Measurements from ENCODE around the gene ROR1.
A peak's percentile ranks its signal among the peaks of the same experiment; 100 is the strongest.
"Not testable (repeated sequence)": the region's sequence is repeated elsewhere in the genome, so short reads cannot be mapped to it uniquely, and the experiment has no call there.

ROR1 gene

DNA sequence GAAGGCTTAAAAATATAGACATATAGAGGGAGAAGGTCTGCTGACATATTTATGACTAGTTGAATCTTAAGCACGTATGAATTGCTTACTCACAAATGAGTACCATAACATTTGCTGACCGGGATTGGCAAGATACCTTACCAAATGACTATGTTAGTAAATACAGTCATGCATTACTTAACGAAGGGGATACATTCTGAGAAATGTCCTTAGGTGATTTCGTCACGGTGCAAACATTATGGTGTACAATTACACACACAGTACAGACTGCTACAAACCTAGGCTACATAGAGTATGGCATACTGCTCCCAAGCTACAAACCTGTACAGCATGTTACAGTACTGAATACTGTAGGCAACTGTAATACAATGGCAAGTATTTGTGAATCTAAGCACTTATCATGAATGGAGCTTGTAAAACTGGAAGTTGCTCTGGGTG is 410.2 kb downstream of the ROR1 start:
- no peak for DNase-seq (ENCODE audit: low spot score)

GRCh38 chr1:64186138-64186897 is 412.5 kb downstream of the ROR1 start:
- no peak for DNase-seq (ENCODE audit: low spot score)

DNA sequence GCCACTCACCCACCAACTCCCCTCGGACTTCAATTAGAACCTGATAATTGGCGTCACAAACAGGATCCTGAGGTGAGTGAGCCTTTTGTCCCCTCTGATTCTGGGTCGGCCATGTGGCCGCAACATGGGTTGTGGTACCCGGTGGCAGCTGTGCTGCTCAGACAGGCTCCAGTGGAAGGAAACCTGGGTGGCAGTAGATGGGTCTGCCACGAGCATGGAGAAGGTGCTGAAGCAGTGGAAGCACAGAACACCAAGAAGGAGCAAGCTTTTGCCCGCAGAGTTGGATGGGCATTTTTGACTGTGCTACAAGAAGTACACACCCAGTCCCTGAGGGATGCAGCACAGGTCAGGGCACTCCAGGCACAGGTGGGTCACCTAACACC is 413.1 kb downstream of the ROR1 start:
- DNase-seq (ENCODE audit: low spot score): no peak

DNA sequence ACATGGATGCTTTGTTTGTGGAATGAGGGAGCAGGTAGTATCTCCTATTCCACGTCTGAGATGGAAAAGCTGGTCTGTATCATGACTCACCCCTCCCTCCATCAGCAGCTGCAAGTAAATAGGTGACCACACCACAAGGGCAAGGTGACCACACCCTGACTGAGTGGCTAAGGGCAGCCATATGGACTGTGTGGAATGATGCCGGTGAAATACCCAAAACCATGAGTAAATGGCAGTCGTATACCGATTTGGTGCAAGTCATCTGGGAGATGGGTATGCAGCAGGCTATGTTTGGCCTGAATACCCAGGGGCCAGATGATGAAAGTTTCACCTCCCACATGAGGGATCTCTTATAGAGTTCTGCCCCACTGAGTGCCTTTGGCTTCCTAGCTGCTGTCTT is 413.8 kb downstream of the ROR1 start:
- no peak for DNase-seq (ENCODE audit: low spot score)

- DNase-seq (ENCODE audit: low spot score): no peak
Measured at GRCh38 chr1:64192290-64192689, 418.5 kb downstream of the ROR1 start.

- DNase-seq (ENCODE audit: low spot score): peak; percentile 90
Measured at GRCh38 chr1:64194168-64195080, 420.6 kb downstream of the ROR1 start.

- DNase-seq (ENCODE audit: low spot score): peak; percentile 19
Measured at GRCh38 chr1:64195081-64195395, 421.2 kb downstream of the ROR1 start.

DNA sequence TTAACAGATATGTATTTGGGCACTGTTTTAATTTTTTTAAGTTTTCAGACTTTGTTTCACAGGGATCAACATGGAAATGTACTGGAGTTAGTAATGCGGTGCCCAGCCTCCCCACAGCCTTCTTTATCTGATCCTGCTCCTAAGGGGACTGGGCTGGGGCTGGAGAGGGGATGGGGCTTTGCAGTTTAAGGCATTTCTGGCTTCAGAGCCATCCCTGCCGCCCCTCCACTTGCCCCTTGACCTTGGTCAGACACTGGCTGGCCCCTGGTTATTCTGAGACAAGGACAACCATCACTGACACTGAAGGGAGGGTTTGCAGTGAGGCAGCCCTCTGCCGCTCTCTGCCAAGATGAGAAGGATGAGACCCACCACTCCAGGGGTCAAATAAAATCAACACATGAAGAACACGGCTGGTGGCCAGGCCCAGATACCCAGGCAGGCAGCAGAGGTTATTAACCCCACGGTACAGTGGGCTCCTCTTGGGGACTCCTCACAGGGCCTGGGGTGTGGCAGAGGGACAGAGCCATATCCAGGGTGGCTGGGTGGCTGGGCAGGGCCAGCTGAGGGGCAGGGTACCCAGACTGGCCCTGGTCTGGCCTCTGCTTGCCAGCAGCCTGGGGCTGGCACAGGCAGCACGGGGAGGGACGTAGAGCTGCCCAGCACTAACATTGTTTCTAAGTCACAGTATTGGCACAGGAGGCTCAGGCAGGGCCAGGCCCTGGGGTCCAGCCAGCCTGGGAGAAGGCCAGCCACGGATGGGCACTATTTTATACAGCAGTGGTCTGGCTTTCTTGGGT is 422.5 kb downstream of the ROR1 start:
- DNase-seq (ENCODE audit: low spot score): peak; percentile 56

DNA sequence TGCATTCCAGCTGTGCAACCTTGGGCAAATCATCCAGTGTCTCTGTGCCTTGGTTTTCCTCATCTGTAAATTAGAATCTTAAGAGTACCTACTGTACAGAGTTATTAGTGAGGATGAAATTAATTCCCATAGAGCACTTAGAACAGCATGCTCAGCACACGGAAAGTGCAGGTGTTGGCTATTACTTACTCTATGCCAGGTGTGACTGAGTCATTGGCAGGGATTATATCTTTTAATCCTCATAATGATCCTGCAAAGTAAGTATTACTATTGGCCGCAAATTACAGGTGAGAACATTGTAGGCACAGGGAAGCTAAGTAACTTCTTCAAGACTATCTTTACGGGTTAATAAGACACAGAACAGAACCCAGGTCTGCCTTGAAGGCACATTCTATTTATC is 423.3 kb downstream of the ROR1 start:
- DNase-seq (ENCODE audit: low spot score): no peak

GRCh38 chr1:64199154-64199553 is 425.3 kb downstream of the ROR1 start:
- no peak for DNase-seq (ENCODE audit: low spot score)

DNA sequence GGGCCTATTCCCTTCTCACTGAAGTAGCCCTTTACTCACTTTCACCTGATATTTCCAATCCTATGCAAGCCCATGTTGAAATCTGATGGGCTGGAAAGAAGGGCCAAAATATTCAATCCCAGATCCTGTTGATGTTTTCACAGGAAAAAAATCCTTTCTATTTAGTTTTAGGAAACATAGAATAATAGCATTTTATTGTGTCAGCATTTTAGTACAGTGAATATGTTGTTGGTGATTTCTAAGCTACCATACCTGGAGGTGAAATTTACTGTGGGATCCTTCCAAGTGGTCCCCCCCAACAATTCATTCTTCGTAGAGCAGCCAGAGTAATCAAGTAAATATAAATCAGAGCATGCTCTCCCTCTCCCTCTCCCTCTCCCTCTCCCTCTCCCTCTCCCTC is 426.2 kb downstream of the ROR1 start:
- DNase-seq (ENCODE audit: low spot score): no peak

DNA sequence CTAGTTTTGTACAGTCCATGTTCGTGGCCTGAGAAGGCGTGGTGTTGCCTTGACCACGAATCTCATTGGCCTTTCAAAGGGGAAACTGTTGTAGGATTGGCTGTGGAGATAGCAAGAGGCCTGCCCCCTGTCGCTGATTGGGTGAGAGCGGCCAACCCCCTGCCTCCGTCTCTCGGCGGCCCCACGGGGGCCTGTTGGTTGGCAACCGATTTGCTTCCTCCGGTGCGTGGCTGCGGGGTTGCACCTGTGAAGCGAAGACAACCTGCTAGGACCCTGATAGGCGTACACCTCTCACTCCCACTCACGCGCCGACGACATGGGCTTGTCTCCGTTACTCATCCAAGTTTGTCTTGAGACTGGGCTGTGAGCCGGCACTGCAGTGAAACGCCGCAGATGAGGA is 429.6 kb downstream of the ROR1 start, which contains the start of gene UBE2U:
Gene UBE2U, plus strand, starts transcription at position 204 of the 400 bp plus-strand sequence. CDS start 428 bp downstream, outside the sequence.
- DNase-seq (ENCODE audit: low spot score): no peak

- no peak for DNase-seq (ENCODE audit: low spot score)
Measured at GRCh38 chr1:64209221-64209620, 435.4 kb downstream of the ROR1 start.

- no peak for DNase-seq (ENCODE audit: low spot score)
Measured at GRCh38 chr1:64212031-64212430, 438.2 kb downstream of the ROR1 start.

DNA sequence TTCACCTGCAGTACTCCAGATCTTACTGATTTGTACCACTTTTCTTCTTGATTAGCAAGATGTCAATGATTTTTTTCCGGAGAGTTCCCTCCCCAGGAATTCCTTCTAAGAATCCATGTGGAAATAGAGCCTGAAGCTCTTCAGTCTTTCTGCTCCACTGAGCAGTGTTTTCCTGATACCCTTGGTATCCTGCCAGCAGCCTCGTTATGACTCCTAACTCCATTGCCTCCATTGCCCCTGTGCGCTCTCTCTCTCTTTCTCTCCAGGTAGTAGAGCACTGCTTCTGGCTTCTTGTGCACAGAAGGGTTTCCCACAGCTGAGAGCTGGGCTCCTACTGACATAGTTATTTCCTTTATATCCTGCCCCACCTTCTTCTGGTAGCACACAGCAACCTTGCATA is 441.8 kb downstream of the ROR1 start:
- no peak for DNase-seq (ENCODE audit: low spot score)

- DNase-seq (ENCODE audit: low spot score): no peak
Measured at GRCh38 chr1:64220241-64220640, 446.4 kb downstream of the ROR1 start.

DNA sequence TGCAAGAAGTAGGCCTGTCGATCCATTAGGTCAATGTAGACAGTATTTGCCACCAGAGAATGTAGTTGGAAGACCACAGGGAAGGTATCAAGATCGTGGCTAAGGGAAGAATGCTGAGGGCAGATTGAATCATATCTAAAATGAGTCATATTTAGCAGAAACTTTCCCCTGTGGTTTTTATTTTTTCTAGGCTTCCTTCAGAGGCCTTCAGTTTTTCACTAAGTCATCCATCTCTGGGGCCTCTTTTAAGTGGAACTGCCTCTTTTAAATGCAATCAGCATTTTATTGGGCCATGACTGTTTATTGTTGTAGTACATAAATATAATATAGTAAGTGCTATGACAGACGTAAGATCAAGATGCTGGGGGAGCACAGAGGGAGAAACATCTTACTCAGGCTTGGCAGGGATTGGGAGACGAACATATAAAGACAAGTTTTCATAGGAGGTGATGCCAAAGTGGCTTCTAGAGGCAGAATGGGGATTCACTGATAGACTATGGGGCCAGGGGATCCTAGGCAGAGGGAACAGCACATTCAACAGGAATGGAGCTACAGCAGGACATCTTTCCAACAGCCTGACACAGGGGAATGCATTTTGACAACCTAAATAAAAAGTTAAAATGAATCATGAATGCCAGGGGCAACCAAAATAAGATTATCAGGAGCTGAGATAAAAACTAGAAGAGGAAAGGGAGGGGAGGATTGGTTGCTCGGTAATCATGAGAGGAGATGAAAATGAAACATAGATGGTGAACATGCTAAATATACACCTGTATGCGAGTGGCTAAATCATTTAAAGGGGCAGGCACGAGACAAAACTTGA is 449.7 kb downstream of the ROR1 start:
- no peak for DNase-seq (ENCODE audit: low spot score)

DNA sequence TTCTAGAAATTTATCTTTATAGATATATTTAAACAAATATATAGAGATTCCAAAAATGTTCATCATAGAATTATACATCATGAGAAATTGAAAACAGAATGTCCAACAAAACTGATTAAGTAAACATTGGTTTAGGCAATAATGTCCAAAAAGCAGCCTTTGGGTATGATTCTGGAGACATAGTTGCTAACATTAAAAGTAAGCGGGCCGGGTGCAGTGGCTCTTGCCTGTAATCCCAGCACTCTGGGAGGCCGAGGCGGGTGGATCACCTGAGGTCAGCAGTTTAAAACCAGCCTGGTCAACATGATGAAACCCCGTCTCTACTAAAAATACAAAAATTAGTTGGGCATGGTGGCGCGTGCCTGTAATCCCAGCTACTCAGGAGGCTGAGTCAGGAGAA is 450.4 kb downstream of the ROR1 start:
- DNase-seq (ENCODE audit: low spot score): not testable (repeated sequence)

DNA sequence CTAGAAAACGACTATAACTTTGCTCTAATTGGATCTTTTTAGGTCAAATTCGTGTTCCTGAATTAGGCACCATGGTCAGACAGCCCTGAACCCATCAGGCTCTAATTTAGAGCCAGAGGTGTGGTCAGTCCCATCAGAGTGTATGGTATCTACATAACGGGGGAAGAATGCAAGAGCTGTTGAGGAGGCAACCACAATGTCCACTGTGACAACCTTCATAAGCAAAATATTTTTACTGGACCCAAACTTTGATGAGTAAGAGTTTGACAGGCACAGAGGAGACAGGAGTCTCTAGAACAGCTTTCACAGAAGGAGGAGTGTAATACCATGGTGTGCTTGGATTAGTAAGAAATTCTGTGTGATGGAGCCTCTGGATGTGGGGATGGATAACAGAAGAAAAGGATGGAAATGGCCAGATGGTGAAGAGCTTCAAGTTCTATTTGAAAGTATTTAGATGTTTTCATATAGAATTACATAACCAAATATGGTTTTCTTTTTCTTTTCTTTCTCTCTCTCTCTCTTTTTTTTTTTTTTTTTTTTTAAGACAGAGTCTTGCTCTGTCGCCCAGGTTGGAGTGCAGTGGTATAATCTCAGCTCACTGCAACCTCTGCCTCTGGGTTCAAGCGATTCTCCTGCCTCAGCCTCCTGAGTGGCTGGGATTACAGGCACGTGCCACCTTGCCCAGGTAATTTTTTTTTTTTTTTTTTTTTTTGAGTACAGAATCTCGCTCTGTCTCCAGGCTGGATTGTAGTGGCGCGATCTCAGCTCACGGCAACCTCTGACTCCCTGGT is 454.5 kb downstream of the ROR1 start:
- no peak for DNase-seq (ENCODE audit: low spot score)

- DNase-seq (ENCODE audit: low spot score): no peak
Measured at GRCh38 chr1:64229307-64229706, 455.5 kb downstream of the ROR1 start.

All from pons (tissue), 1 donor.